C1 segment of cervical spinal cord (tissue), 14 donors: ENCODE measurements around the gene LDLRAD4.

Source experiments
- DNase-seq, 14 donors: peaks; one replicate each; lab custom pipeline; 2025; lab: John Stamatoyannopoulos, UW

The LDLRAD4 gene

DNA sequence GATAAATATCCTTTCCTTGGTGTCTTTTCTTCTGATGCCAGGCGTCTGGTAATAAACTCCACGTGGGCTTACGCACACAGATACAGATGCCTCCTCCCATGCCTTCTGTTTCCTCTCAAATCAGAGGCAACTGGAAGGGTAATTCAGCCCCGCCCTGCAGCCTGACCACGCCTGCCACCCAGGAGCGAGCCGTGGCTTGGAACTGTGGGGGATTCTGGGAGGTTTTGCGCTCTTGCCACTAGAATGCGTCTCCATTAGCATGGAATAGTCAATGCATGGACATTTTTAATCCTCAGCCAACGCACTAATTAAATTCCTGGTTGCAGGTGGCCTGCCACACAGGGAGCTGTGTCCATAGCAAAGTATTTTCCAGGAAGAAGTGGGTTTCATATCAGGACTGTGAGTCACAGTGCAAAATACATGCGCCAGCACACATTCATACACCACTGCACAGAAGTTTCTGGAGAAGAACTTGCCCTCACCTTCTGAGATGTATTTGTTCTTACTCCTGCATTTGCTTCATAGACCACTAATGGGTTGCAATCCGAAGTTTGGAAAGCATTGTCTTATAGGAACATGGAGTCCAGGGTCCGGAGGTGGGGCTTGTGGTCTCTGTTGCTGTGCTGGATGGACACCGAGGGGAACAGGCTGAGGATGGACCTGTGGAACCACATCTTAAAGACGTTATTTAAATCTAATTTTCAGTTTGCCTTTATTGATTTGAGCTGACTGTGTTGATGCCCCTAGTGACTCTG is 151.4 kb downstream of the LDLRAD4 start:
- peak in 1 of 14 donors; percentile 31 for DNase-seq

DNA sequence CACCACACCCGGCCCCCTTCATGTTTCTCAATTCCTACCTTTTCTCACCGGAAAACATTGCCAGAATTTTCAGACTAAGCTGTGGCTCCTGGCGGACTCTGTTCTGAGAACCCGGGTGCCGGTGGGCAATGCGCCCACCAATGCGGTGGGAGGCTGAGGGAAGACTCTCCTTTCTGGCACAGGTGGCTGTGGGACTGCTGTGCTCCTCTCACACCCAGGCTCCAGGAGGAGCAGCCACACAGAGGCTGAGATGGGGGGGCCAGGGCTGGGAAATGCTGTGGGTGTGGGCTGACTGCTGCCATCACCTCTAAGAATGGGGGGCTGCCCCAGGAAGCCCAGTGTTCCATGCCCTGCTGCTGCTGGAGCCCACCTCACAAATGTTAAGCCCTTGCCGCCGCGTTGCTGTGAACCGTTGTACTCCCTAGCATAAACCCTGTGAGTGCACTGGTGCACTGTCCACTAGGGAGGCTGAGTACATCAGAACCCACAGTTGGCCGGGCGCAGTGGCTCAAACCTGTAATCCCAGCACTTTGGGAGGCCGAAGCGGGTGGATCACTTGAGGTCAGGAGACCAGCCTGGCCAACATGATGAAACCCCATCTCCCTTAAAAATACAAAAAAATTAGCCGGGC is 152.6 kb downstream of the LDLRAD4 start:
- no peak for DNase-seq

GRCh38 chr18:13371689-13372418 is 153.3 kb downstream of the LDLRAD4 start:
- peak in 1 of 14 donors; percentile 33 for DNase-seq

- DNase-seq: peak in 1 of 14 donors; percentile 48
Observed at GRCh38 chr18:13372531-13372951, 154.0 kb downstream of the LDLRAD4 start.

GRCh38 chr18:13374096-13374467 is 155.5 kb downstream of the LDLRAD4 start:
- peak in 1 of 14 donors; percentile 54 for DNase-seq

GRCh38 chr18:13374468-13375301 is 156.1 kb downstream of the LDLRAD4 start:
- peak in 2 of 14 donors; percentile 40 to 95 for DNase-seq

GRCh38 chr18:13375302-13376255 is 157.0 kb downstream of the LDLRAD4 start:
- DNase-seq: peak in 1 of 14 donors; percentile 80

DNA sequence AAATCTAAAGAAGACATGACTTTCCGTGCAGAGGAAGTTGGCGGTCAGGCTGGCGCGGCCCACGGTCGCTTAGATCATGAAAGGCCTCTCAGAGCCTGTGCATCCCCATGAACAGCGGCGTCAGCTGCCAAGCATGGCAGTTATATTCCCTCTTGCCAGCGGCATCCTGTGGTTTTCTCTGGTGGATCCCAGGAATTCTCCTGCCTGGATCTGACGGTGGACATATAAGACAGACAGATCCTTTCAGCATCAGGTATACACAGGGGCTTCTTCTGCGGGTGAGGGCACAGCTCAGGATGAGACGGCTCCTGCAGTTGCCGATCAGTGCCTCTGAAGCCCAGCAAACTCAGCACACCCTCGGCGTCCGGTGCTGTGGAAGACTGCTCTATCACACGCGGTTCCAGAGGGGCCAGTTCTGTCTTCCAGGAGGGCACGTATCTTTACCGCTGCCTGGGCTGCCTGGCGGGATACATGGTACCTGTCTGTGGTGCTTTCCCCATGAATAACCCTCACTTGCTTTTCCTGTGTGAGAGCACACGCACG is 157.8 kb downstream of the LDLRAD4 start:
- DNase-seq: peak in 2 of 14 donors; percentile 47 to 57

- DNase-seq: peak in 1 of 14 donors; percentile 35
Observed at GRCh38 chr18:13376841-13377351, 158.3 kb downstream of the LDLRAD4 start.

GRCh38 chr18:13377496-13377895 is 158.9 kb downstream of the LDLRAD4 start:
- no peak for DNase-seq

DNA sequence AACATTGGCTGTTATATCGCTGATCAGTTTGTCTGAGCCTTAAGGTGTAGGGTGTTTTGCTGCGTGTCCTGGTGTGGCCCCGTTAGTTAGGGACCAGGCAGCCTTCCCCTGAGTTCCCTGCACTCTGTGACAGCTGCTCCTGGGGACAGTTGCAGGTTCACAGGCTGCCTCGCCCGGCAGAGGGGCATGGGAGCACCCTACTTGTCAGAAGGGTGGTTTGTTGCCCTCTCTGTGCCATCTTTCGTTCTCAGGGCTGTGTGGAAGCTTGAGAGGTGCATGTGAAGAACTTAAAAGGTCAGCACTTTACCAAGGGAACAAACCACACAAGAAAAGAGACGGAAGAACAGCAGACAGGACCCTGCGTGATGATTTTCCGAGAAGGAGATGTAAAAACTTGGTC is 159.6 kb downstream of the LDLRAD4 start:
- no peak for DNase-seq

DNA sequence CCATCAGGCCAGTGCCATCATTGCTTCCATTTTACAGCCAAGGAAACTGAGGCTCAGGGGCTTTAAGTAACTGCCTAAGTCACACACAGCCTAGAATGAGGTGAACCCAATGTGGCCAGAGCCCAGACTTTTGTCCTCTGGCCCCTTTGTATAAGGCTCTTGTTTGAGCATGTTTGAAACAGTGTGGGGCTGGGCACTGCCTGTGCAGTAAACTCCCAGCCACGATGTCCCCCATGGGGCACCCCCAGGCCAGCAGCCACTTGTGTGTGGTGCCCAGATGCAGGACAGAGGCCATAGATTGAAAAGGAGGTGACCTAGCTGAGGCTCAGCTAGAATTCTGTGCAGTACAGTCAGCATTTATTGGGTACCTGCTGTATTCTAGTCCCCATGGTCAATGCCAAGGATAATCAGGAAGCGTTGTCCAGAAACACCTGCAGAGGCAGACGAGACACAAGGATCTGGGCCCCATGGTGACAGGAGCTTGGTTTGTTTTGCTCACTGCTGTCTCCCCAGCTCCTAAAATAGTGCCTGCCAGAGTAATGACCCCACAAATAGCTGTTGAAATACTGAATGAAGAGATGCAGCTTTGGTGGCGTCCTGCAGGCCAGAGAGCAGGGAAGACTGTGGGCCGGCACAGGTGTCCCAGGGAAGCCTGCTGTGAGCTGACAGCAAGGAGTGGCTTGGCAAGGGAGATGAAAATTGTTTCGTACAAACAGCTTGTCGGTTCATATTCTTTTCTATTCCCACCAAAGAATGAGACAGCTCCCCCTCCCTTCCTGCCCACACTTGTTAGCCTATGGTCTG is 160.7 kb downstream of the LDLRAD4 start:
- peak in 1 of 14 donors; percentile 80 for DNase-seq

GRCh38 chr18:13379930-13380690 is 161.6 kb downstream of the LDLRAD4 start:
- peak in 1 of 14 donors; percentile 53 for DNase-seq

DNA sequence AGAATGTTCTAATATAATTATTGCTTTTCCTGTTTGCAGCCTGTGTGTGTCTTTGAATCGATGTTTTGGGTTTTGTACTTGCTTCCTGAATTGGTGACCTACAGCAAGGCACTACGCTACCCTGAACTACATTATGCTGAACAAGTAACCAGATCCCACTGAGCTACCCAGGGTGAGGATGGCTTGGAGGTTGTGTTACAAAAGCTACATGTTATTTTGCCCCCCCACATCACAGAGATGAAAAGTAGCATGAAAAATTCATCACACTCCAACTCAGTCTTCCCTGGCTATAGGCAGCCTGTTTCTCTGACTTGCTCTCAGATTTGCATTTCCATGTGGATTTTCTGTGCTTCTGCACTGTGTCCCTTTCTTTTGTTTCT is 162.1 kb downstream of the LDLRAD4 start:
- no peak for DNase-seq

DNA sequence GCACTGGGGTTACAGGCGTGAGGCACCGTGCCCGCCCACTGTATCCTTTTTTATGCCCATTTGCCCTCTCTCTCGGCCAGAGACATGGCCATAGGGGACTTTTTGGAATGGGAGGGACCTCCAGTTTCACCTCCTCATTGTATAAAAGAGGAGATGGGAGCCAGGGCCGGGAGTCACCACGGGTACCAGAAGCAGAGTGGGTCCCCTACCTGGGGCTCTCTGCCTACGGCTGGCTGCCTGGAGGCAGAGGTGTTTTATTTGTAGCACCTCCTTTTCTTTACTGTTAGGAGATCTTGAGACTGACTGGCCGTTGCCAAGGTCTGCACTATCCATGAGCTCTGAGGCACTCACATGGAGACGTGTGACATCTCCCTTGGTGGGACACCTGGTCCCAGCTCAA is 162.8 kb downstream of the LDLRAD4 start:
- DNase-seq: no peak

GRCh38 chr18:13381944-13382365 is 163.4 kb downstream of the LDLRAD4 start:
- DNase-seq: peak in 6 of 14 donors; percentile 31 to 60 (median 48)

DNA sequence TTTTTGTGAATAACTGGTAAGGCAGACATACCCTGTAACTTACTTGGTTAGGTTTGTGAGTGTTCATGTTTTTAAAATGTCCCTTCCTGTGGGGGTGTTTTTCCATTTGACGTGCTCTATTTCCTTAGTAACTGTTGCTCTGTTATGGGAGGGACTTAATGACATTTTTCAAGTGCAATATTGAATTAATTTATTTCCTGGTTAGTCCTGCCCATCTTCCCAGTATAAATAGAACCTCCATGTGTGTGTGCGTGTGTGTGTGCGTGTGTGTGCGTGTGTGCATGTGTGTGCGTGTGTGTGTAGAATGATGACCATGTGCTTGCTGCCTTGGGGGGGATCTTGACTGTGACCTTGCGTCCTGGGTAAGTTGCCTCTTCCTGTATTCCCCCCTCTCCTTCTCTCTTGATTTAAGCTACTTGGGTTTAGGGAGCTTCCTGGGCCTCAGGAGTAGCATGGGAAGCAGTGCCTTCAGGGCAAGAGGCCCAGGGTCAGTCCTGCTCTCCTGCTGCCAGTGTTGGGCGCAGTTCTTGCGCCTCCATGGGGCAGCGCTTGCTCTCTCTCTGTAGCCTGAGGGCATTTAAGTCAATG is 163.9 kb downstream of the LDLRAD4 start:
- no peak for DNase-seq
